B cell (primary cell): Measurements from ENCODE around the gene TMEM271. TPM values are rescaled to one million over a fixed set of nuclear protein-coding genes. Genes with fewer than 3 reads are reported as not detected.

Source experiments
- ATAC-seq: fragments of 200-7000 bp; cut with Tn5 transposase; one replicate; pipeline ENCODE4 v1.10.0; 2021; ENCODE audit warnings: low read depth, mild to moderate bottlenecking, moderate number of reproducible peaks, moderate library complexity
- CTCF ChIA-PET: fragments of 350-600 bp; sonication (Branson Sonifier 250); formaldehyde crosslinking; loops from one replicate; lab custom pipeline; 2021; ENCODE audit warnings: antibody characterized with exemption, inconsistent platforms; lab: Charles Lee
- POLR2A ChIA-PET: fragments of 350-600 bp; sonication (Branson Sonifier 250); formaldehyde crosslinking; loops from one replicate; lab custom pipeline; 2021; ENCODE audit warnings: antibody characterized with exemption; lab: Charles Lee
- DNase-seq: peaks from one replicate; pipeline ENCODE4 v3.0.0; 2013
- H2AFZ ChIP-seq: 2 replicates; pipeline ENCODE4 v1.6.1; 2012; ENCODE audit warnings: mild to moderate bottlenecking, low read depth, low read length; ENCODE audit not compliant: insufficient read depth, poor library complexity, severe bottlenecking
- H3K27ac ChIP-seq, 2 donors: 1 replicate in 1 of 2; 2 replicates in 1 of 2; pipeline ENCODE4 v1.5.1; 2012 to 2013; ENCODE audit warnings: low read length in 2 of 2, mild to moderate bottlenecking in 2 of 2, moderate library complexity in 1 of 2
- H3K27me3 ChIP-seq, 4 experiments: fragments of 200-600 bp in 1 of 4; sonication (generic) in 1 of 4; replicated peaks in 1 of 4; 1 replicate in 2 of 4; 2 replicates in 2 of 4; pipeline versions ENCODE4 v1.6.1 to v1.7.0; 2013 to 2016; ENCODE audit warnings: low read length in 3 of 4, mild to moderate bottlenecking in 2 of 4, mixed read lengths in 1 of 4, moderate library complexity in 1 of 4; ENCODE audit not compliant: insufficient read depth in 4 of 4, control insufficient read depth in 3 of 4; ENCODE audit errors: control extremely low read depth in 1 of 4
- H3K36me3 ChIP-seq, 2 experiments: replicated peaks in 1 of 2; 1 replicate in 1 of 2; 2 replicates in 1 of 2; pipeline versions ENCODE4 v1.6.1 to v1.7.1; 2013; ENCODE audit warnings: low read length in 1 of 2; ENCODE audit not compliant: insufficient read depth in 2 of 2, control insufficient read depth in 1 of 2; ENCODE audit errors: control extremely low read depth in 1 of 2, extremely low read depth in 1 of 2
- H3K4me1 ChIP-seq, 2 donors: fragments of 200-600 bp in 1 of 2; sonication (generic) in 1 of 2; 1 replicate in 1 of 2; 2 replicates in 1 of 2; pipeline versions ENCODE4 v1.5.1 to v1.6.1; 2013 to 2017; ENCODE audit warnings: low read length in 2 of 2; ENCODE audit not compliant: control insufficient read depth in 2 of 2, insufficient read depth in 2 of 2
- H3K4me2 ChIP-seq: replicated peaks from 2 replicates; pipeline ENCODE3; 2012; ENCODE audit warnings: mild to moderate bottlenecking, low read depth, low read length; ENCODE audit not compliant: poor library complexity, severe bottlenecking
- H3K4me3 ChIP-seq, 5 experiments: fragments of 200-600 bp in 1 of 5; sonication (generic) in 1 of 5; 1 replicate in 3 of 5; 2 replicates in 2 of 5; pipeline versions ENCODE4 v1.5.1 to v1.7.0; 2011 to 2016; ENCODE audit warnings: low read length in 4 of 5, mild to moderate bottlenecking in 4 of 5, low read depth in 2 of 5, control low read depth in 1 of 5, moderate library complexity in 1 of 5; ENCODE audit not compliant: insufficient read depth in 1 of 5; ENCODE audit errors: control extremely low read depth in 1 of 5, extremely low read depth in 1 of 5
- H3K79me2 ChIP-seq: fragments of 200-600 bp; sonication (generic); one replicate; pipeline ENCODE4 v1.6.0; 2016; ENCODE audit warnings: low read length; ENCODE audit not compliant: control insufficient read depth, insufficient read depth
- H3K9ac ChIP-seq: fragments of 200-600 bp; sonication (generic); 2 replicates; pipeline ENCODE4 v1.6.1; 2017; ENCODE audit warnings: mild to moderate bottlenecking, low read length, moderate library complexity
- H3K9me3 ChIP-seq, 3 donors: one replicate each; pipeline versions ENCODE4 v1.6.1 to v1.7.1; 2013; ENCODE audit warnings: low read length in 2 of 3; ENCODE audit not compliant: control insufficient read depth in 2 of 3, insufficient read depth in 1 of 3; ENCODE audit errors: control extremely low read depth in 1 of 3
- H4K20me1 ChIP-seq: 2 replicates; pipeline ENCODE4 v1.6.0; 2012; ENCODE audit warnings: mild to moderate bottlenecking, low read length; ENCODE audit not compliant: insufficient read depth, control insufficient read depth, poor library complexity, severe bottlenecking
- H3K27ac Mint-ChIP-seq: one replicate; pipeline ENCODE4 v1.8.0; 2021; ENCODE audit warnings: mixed read lengths
- H3K27me3 Mint-ChIP-seq: one replicate; pipeline ENCODE4 v1.8.0; 2021; ENCODE audit warnings: mixed read lengths
- H3K4me1 Mint-ChIP-seq: one replicate; pipeline ENCODE4 v1.8.0; 2021; ENCODE audit warnings: mixed read lengths
- H3K4me3 Mint-ChIP-seq: one replicate; pipeline ENCODE4 v1.8.0; 2021; ENCODE audit warnings: mixed read lengths
- H3K9me3 Mint-ChIP-seq: one replicate; pipeline ENCODE4 v1.8.0; 2022; ENCODE audit warnings: mixed read lengths; ENCODE audit not compliant: insufficient read depth
- CTCF ChIP-seq: fragments of 200-600 bp; IDR thresholded peaks from one replicate; pipeline ENCODE4 v1.8.0; 2022; ENCODE audit warnings: antibody characterized with exemption, mild to moderate bottlenecking
- EZH2 ChIP-seq: IDR thresholded peaks from 2 replicates; pipeline ENCODE4 v1.6.1; 2012; ENCODE audit warnings: borderline replicate concordance, low read depth, mild to moderate bottlenecking, moderate library complexity, low read length; ENCODE audit not compliant: insufficient read depth, poor library complexity, severe bottlenecking
- WGBS: methylation state at CpG from one replicate; pipeline ENCODE4 v1.1.5; 2013; ENCODE audit warnings: missing lambda C conversion rate; ENCODE audit not compliant: insufficient coverage; 5-methylcytosine and 5-hydroxymethylcytosine counted together
- intact Hi-C: fragments of 100-400 bp; cut with micrococcal nuclease; formaldehyde crosslinking; loops from one replicate; pipeline ENCODE4 v1.10.0; 2022
- polyA plus RNA-seq: library from polyadenylated mRNA; depleted of rRNA; stranded (reverse); fragments of >200 nt; gene quantifications from 2 replicates; pipeline ENCODE4 v1.2.3, GENCODE V29; 2012
- total RNA-seq, 2 donors: library from RNA; stranded (reverse); fragments of 120-200 nt in 1 of 2; gene quantifications; 1 replicate in 1 of 2; 2 replicates in 1 of 2; pipeline versions ENCODE4 v1.2.3 to v1.2.4, GENCODE V29; 2013 to 2022

The TMEM271 gene
- total and polyA plus RNA-seq, 2 donors (not counting 1 experiment from before 2014, with no cell fraction given): not detected

- H3K27ac Mint-ChIP-seq: no peak overlapping the region
- no peaks in the 10 kb centered on the region for H4K20me1 ChIP-seq
- H3K4me1 Mint-ChIP-seq: no peaks in the 10 kb centered on the region
- H3K9me3 Mint-ChIP-seq: peaks cover 4% of the 10 kb centered on the region
- intact Hi-C loops: no loop called here
- no peaks in the 10 kb centered on the region for H3K27me3 ChIP-seq
- H3K36me3 ChIP-seq: peaks cover 0 to 48% of the 10 kb centered on the region in 2 experiments
- no peaks in the 10 kb centered on the region for H3K4me1 ChIP-seq
- 99% methylated on average over 32 of the region's 36 CpGs for WGBS
- POLR2A ChIA-PET: no interaction called here
- CTCF ChIA-PET: no interaction called here
- ATAC-seq (no peak), DNase-seq (no peak)
- no peaks in the 10 kb centered on the region for H3K27me3 Mint-ChIP-seq
- H3K9me3 ChIP-seq: peaks cover 0 to 56% (median 0%) of the 10 kb centered on the region in 3 donors
- H3K27ac ChIP-seq: no peak overlapping the region
- no peak overlapping the region for H2AFZ ChIP-seq
- no peak overlapping the region for H3K4me3 ChIP-seq
- TF ChIP-seq EZH2: no peak
- no peak for TF ChIP-seq CTCF
- H3K4me2 ChIP-seq: no peak overlapping the region
- no peaks in the 10 kb centered on the region for H3K79me2 ChIP-seq
- H3K4me3 Mint-ChIP-seq: no peak overlapping the region
- no peak overlapping the region for H3K9ac ChIP-seq
Observed at GRCh38 chr4:536351-536972, 39.6 kb downstream of the TMEM271 start.

- Mint-ChIP-seq H3K27me3 (no peaks in the 10 kb centered on the region), H3K4me3 (no peak overlapping the region), H3K4me1 (no peaks in the 10 kb centered on the region), H3K9me3 (peaks cover 2% of the 10 kb centered on the region), H3K27ac (no peak overlapping the region)
- Histone ChIP-seq H3K27me3 (no peaks in the 10 kb centered on the region), H3K79me2 (no peaks in the 10 kb centered on the region), H2AFZ (no peak overlapping the region), H4K20me1 (no peaks in the 10 kb centered on the region), H3K27ac (no peak overlapping the region), H3K9ac (no peak overlapping the region), H3K4me1 (no peaks in the 10 kb centered on the region), H3K4me3 (no peak overlapping the region), H3K4me2 (no peak overlapping the region), H3K9me3 (peaks cover 0 to 52% (median 0%) of the 10 kb centered on the region in 3 donors), H3K36me3 (peaks cover 0 to 53% of the 10 kb centered on the region in 2 experiments)
- WGBS: 98% methylated on average over 23 of the region's 23 CpGs
- ChIA-PET POLR2A (no interaction called here), CTCF (no interaction called here)
- DNase-seq: no peak
- intact Hi-C loops: no loop called here
- TF ChIP-seq EZH2: no peak
- TF ChIP-seq CTCF: no peak
- no peak for ATAC-seq
Observed at GRCh38 chr4:535924-536281, 40.2 kb downstream of the TMEM271 start.
